G401.6 (cell line): ENCODE data around the gene DAAM1.

ENCODE experiments used
- FAIRE-seq: peaks from 2 replicates; lab custom pipeline; 2012; peaks lifted over from hg19 to GRCh38; lab: Jason Lieb, UNC

The DAAM1 gene

GRCh38 chr14:59374048-59374447 is 185.6 kb downstream of the DAAM1 start:
- no peak for FAIRE-seq

GRCh38 chr14:59376686-59377085 is 188.2 kb downstream of the DAAM1 start:
- FAIRE-seq: no peak

DNA sequence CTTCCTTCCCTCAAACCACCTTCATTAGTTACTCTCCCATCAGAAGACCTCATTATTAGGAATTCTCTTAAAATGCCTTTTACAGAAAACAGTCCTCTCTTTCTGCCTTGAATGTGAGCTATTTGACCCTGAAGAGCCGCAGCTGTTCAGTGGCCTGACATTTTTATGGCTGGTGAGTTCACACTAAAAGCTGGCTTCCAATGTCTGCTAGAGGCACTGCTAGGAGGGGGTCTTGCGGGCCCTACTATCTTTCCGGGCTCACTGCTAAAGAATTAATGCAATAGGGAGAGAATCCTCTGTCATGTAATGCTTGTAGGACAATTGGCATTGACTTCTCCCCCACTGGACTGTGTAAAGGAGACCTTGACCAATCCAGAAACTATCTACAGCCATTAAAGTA is 189.0 kb downstream of the DAAM1 start:
- no peak for FAIRE-seq

- no peak for FAIRE-seq
These were observed 189.6 kb downstream of the DAAM1 start for GRCh38 chr14:59377991-59378601.

DNA sequence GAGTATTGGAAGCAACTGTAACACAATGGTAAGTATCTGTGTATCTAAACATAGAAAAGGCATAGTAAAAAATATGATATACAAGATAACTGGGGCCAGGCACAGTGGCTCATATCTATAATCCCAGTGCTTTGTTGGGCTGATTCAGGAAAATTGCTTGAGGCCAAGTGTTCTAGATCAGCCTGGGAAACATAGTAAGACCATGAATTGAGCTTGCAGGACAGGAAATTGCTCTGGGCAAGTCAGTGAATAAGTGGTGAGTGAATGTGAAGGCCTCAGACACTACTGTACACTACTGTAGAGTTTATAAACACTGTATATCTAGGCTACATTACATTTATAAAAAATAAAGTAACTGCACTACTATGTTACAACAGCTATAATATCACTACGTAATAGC is 201.5 kb downstream of the DAAM1 start:
- FAIRE-seq: no peak

GRCh38 chr14:59391388-59391787 is 202.9 kb downstream of the DAAM1 start:
- FAIRE-seq: no peak

- no peak for FAIRE-seq
These were observed 205.8 kb downstream of the DAAM1 start for GRCh38 chr14:59394268-59394667.

GRCh38 chr14:59395672-59396071 is 207.2 kb downstream of the DAAM1 start:
- no peak for FAIRE-seq

DNA sequence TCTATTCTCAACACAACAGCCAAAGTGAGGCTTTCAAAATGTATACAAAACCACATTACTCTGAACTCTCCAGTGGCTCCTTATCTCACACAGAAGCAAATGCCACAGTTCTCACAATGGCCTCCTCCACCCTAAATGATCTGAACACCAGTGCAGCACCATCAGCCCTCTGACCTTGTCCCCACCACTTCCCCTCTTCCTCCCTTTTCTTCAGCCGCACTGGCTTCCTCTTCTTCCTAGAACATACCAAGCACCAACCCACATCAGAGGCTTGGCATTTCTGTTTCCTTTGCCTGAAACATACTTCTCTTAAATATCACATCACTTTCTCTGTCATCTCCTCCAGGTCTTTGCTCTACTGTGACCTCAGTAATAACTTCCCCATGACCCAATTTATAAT is 210.4 kb downstream of the DAAM1 start:
- no peak for FAIRE-seq

GRCh38 chr14:59406454-59407245 is 218.2 kb downstream of the DAAM1 start:
- no peak for FAIRE-seq

DNA sequence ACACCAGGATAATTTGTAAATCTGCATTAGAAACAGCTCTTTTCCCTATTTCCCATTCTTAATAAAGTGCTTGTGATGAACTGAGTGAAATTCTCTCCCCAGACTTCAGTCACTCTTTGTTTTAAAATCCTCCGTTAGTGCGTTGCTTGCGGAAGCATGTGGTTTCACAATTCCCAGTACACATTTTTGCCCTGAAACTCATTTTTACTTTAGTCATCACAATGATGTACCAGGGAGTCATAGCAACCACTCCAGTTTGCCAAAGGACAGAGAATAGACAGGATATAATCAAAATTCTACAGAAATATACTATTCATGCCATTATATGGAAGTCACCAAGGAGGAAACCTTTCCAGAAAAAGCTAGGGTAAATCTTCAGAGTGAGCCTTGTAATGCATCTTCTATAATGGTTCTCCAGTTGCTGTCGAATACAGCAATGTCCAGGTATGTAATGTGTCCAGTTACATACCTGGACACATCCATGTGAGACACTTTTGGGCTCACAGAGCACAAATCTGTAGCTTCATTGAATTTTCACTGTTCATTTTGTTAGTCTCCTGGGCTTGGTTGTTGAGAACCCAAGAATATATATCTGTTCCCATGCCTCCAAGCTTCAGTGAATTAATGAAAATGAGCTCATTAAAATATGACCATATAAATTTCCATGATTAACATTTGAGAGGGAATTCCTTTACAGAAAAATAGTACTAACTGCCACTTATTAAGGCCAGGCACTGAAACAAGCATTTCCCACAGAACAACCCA is 219.0 kb downstream of the DAAM1 start:
- FAIRE-seq: no peak

- no peak for FAIRE-seq
These were observed 227.6 kb downstream of the DAAM1 start for GRCh38 chr14:59415836-59416602.

DNA sequence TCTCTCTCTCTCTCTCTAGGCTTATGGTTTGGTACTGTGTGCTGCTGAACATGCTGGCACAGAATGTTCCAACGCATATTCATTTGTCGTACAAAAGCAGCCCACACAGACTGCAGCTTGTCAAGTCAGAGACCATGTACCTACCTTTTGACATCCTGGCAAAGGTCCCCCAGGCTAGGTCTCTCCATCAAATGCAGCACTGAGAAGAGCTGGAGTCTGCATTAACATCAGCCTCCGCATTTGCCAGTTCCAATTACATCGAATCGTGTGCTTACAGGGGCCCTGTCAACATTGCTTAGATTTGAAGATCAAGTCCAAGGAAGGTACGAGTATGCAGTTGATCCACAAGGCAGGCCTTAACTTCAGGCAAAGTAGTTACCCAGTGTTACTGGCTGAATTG is 228.8 kb downstream of the DAAM1 start:
- FAIRE-seq: no peak

GRCh38 chr14:59419303-59419702 is 230.8 kb downstream of the DAAM1 start:
- FAIRE-seq: no peak
